HepG2 (cell line): ENCODE results near the gene DPYD. TPM values are rescaled to one million over a fixed set of nuclear protein-coding genes. Genes with fewer than 3 reads are reported as not detected.

ENCODE experiments used
- ATAC-seq: fragments of 200-7000 bp; cut with Tn5 transposase; 3 replicates; pipeline ENCODE4 v1.9.1; 2020; ENCODE audit warnings: mild to moderate bottlenecking, moderate library complexity
- BruUV-seq: library from RNA; stranded (reverse); fragments of 400-500 nt; replicated peaks from 2 replicates; lab custom pipeline; 2021; lab: Mats Ljungman, UMichigan
- CTCF ChIA-PET: fragments of 300-600 bp; formaldehyde crosslinking; extraction: SDS; loops from one replicate; lab custom pipeline; 2021; ENCODE audit warnings: low total read pairs, inconsistent platforms, low intra/inter-chr PET ratio; lab: Yijun Ruan, JAX
- POLR2A ChIA-PET: fragments of 350-600 bp; sonication (Branson Sonifier 250); formaldehyde crosslinking; loops from one replicate; lab custom pipeline; 2020; ENCODE audit warnings: antibody characterized with exemption, inconsistent platforms; lab: Yijun Ruan, JAX
- DNase-seq: peaks from one replicate; pipeline ENCODE4 v3.0.0-alpha.2; 2015; ENCODE audit warnings: low spot score
- FAIRE-seq: peaks from 3 replicates; lab custom pipeline; 2011; peaks lifted over from hg19 to GRCh38; lab: Jason Lieb, UNC
- H2AFZ ChIP-seq: one replicate; pipeline ENCODE4 v1.6.1; 2011; ENCODE audit warnings: low read length, inconsistent platforms
- H3K27ac ChIP-seq: fragments of 300-600 bp; 3 replicates; pipeline ENCODE4 v1.8.0; 2011; ENCODE audit warnings: mixed run types, mild to moderate bottlenecking, mixed read lengths, low read length, inconsistent platforms; ENCODE audit not compliant: insufficient read depth; ENCODE audit errors: extremely low read length
- H3K27me3 ChIP-seq, 2 experiments: fragments of 200-600 bp in 1 of 2; 2 replicates in 1 of 2; 3 replicates in 1 of 2; pipeline versions ENCODE4 v1.6.0 to v1.8.0; 2011; ENCODE audit warnings: low read length in 2 of 2, mild to moderate bottlenecking in 2 of 2, moderate library complexity in 2 of 2, inconsistent platforms in 1 of 2; ENCODE audit not compliant: insufficient read depth in 2 of 2, control insufficient read depth in 1 of 2
- H3K36me3 ChIP-seq, 2 experiments: fragments of 200-600 bp in 1 of 2; replicated peaks in 1 of 2; 2 replicates in 1 of 2; 3 replicates in 1 of 2; pipeline versions ENCODE4 v1.5.1 to v1.8.0; 2011; ENCODE audit warnings: low read length in 2 of 2, inconsistent platforms in 1 of 2; ENCODE audit not compliant: insufficient read depth in 2 of 2, control insufficient read depth in 1 of 2
- H3K4me1 ChIP-seq: 2 replicates; pipeline ENCODE4 v1.5.1; 2012; ENCODE audit warnings: low read length, inconsistent platforms; ENCODE audit not compliant: insufficient read depth
- H3K4me2 ChIP-seq: 2 replicates; pipeline ENCODE4 v1.6.0; 2011; ENCODE audit warnings: low read depth, low read length, inconsistent platforms
- H3K4me3 ChIP-seq, 3 experiments: fragments of 200-600 bp in 1 of 3; sonication (generic), shearing (Covaris generic) in 1 of 3; replicated peaks in 1 of 3; 2 replicates each; pipeline ENCODE4 v1.5.1; 2011 to 2016; ENCODE audit warnings: low read length in 3 of 3, inconsistent platforms in 2 of 3, low read depth in 2 of 3, mild to moderate bottlenecking in 2 of 3, control low read depth in 1 of 3, mixed read lengths in 1 of 3; ENCODE audit not compliant: insufficient read depth in 1 of 3
- H3K79me2 ChIP-seq: one replicate; pipeline ENCODE4 v1.6.1; 2011; ENCODE audit warnings: low read length, inconsistent platforms; ENCODE audit not compliant: insufficient read depth
- H3K9ac ChIP-seq: 2 replicates; pipeline ENCODE4 v1.6.0; 2011; ENCODE audit warnings: mild to moderate bottlenecking, low read depth, low read length, inconsistent platforms; ENCODE audit not compliant: insufficient read depth
- H3K9me3 ChIP-seq: 2 replicates; pipeline ENCODE4 v1.5.1; 2012; ENCODE audit warnings: mild to moderate bottlenecking, low read length
- H4K20me1 ChIP-seq: 2 replicates; pipeline ENCODE4 v1.6.0; 2011; ENCODE audit warnings: inconsistent platforms, mild to moderate bottlenecking, low read length, moderate library complexity; ENCODE audit not compliant: insufficient read depth
- AFF4 ChIP-seq: sonication (generic); formaldehyde crosslinking; IDR thresholded peaks from 2 replicates; pipeline ENCODE4 v1.4.0; 2020; ENCODE audit warnings: missing genetic modification reagents
- BCL3 ChIP-seq: sonication (generic); formaldehyde crosslinking; IDR thresholded peaks from 2 replicates; pipeline ENCODE4 v1.5.1; 2020; ENCODE audit warnings: mild to moderate bottlenecking, missing genetic modification reagents, moderate library complexity
- CREM ChIP-seq, 2 experiments: sonication (generic) in 1 of 2; formaldehyde crosslinking in 1 of 2; IDR thresholded peaks; 2 replicates each; pipeline versions ENCODE4 v1.4.0 to v1.6.1; 2016 to 2020; ENCODE audit warnings: antibody characterized with exemption in 1 of 2, mild to moderate bottlenecking in 1 of 2, missing genetic modification reagents in 1 of 2
- HMG20B ChIP-seq: conservative IDR thresholded peaks from 2 replicates; pipeline ENCODE4 v1.6.1; 2016; ENCODE audit warnings: missing genetic modification reagents, missing compliant biosample characterization
- ZNF232 ChIP-seq: sonication (generic); formaldehyde crosslinking; IDR thresholded peaks from 2 replicates; pipeline ENCODE4 v1.4.0; 2020; ENCODE audit warnings: missing genetic modification reagents, borderline replicate concordance
- in situ Hi-C: cut with HindIII; loops from 2 replicates; pipeline ENCODE4 v1.10.0; 2017; ENCODE audit warnings: low pct_unique_long_range_greater_than_20kb; ENCODE audit not compliant: extremely low pct_ligation_motif_present
- intact Hi-C: fragments of 100-400 bp; cut with micrococcal nuclease; formaldehyde crosslinking; loops from one replicate; pipeline ENCODE4 v1.10.0; 2022; ENCODE audit not compliant: unreplicated experiment
- polyA plus RNA-seq, 8 experiments: library from polyadenylated mRNA; depleted of rRNA in 3 of 8; stranded (reverse) in 7 of 8; unstranded in 1 of 8; fragments of >200 nt; fragmentation: Illumina TruSeq in 4 of 8; extraction: Trizol in 4 of 8; gene quantifications; 2 replicates each; pipeline versions ENCODE4 v1.2.1 to v1.2.3, GENCODE V29; 2011 to 2016; ENCODE audit warnings: low read depth in 4 of 8, missing spikeins in 1 of 8, mixed read lengths in 1 of 8; ENCODE audit not compliant: insufficient read depth in 1 of 8
- total RNA-seq, 5 experiments: library from RNA; depleted of rRNA; stranded (reverse); fragments of >200 nt; fragmentation: Illumina TruSeq; extraction: Trizol; gene quantifications; 2 replicates each; pipeline ENCODE4 v1.2.3, GENCODE V29; 2016; ENCODE audit warnings: low read depth in 1 of 5

Gene DPYD
- total and polyA plus RNA-seq, 2 of the 13 experiments (the other 11 are each of a cell fraction or from before 2014, with no cell fraction given), result 1.3 to 3.4 TPM

- FAIRE-seq (no peak), ATAC-seq (no peak), DNase-seq (no peak)
- Histone ChIP-seq H3K27me3 (no peaks in the 10 kb centered on the region), H3K9me3 (no peaks in the 10 kb centered on the region), H3K4me3 (no peak overlapping the region), H3K27ac (no peak overlapping the region), H3K4me1 (peaks cover 2% of the 10 kb centered on the region; the same call in 1 of the 2 replicates), H2AFZ (no peak overlapping the region), H3K9ac (no peak overlapping the region), H4K20me1 (no peaks in the 10 kb centered on the region), H3K4me2 (no peak overlapping the region), H3K79me2 (no peaks in the 10 kb centered on the region), H3K36me3 (no peaks in the 10 kb centered on the region)
- in situ Hi-C loops, result no loop called here
- POLR2A ChIA-PET, result no interaction called here
- TF ChIP-seq CREM (IDR thresholded peaks at IDR 0.05) (no peak), CREM (CRISPR knock-in tag; IDR thresholded peaks at IDR 0.05) (no peak), BCL3 (no peak), ZNF232 (CRISPR knock-in tag) (no peak), HMG20B (CRISPR knock-in tag) (no peak), AFF4 (CRISPR knock-in tag) (no peak)
- CTCF ChIA-PET, result no interaction called here
- intact Hi-C loops, result no loop called here
- no TSS peak for BruUV-seq
These were observed 108.8 kb downstream of the DPYD start for GRCh38 chr1:97812076-97812475.
